Hematopoietic multipotent progenitor cell treated with erythropoietin and hydrocortisone succinate and interleukin-3 and kit ligand, for 4 days (in vitro differentiated cells): ENCODE results near the gene DLX6.
A peak's percentile ranks its signal among the peaks of the same experiment; 100 is the strongest.

Experiments
- DNase-seq: peaks from one replicate; pipeline ENCODE4 v3.0.0-alpha.2; 2015

DLX6 gene

DNA sequence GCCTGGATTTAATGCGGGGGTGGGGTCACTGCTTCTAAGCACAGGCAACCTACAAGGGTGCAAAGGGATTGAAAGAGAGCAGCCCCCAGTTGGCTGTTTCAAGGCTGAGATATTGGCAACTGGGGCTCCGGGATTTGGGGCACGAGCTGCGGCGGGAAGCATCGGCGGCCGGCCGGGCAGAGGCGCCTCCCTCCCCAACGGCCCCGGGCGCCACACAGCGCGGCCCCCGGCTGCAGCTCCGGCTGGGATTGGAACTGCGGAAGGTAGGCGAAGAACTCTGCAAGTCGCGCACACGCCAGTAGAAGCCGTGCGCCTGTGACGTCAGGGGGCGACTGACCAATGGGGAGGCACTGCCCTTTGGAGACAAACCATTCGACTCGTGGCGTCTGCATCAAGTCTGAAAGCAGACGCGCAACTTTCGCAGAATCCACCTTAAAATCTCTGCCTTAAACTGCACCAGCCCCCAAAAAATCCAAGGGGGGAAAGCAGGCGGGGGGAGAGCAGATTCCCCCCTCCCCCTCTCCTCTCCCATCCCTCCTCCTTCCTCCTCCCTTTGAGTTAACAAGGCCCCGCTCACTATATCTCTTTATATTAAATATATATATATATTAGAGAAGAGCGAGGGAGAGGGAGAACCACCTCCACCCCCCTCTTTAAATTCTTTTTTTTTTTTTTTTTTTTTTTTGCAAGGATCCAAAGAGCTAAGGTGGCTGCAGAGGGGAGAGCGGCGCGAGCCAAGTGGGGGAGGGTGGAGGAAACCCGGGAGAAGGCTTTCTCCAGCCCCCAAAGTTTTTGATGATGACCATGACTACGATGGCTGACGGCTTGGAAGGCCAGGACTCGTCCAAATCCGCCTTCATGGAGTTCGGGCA is at the start of gene DLX6:
Gene DLX6, plus strand, starts transcription at position 371 of the 872 bp plus-strand sequence. Its CDS starts 425 bp downstream, at position 796.
- DNase-seq, result peak; percentile 51

DNA sequence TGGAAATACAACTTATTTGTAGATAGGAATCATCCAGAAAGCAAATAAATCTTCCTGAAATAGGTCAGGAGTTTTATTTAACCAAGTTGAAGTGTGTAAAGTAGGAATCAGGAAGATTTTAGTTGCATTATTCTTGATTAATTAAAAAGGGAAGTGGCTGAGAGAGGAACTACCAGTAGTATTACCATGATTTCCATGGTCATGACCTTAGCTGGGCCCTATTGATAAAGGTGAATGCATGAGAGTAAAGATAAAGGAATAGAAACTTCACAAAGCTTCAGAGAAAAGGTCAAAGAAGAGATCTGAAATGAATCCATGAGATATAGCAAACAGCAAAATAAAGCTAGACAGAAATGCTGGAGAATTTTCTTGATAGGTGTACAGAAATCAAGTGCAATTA is 46.2 kb upstream of the DLX6 start:
- DNase-seq, result peak; percentile 4

GRCh38 chr7:96962221-96962885 is 43.0 kb upstream of the DLX6 start:
- DNase-seq, result peak; percentile 41

GRCh38 chr7:96968981-96969380 is 36.4 kb upstream of the DLX6 start:
- no peak for DNase-seq

GRCh38 chr7:96970739-96971138 is 34.6 kb upstream of the DLX6 start:
- no peak for DNase-seq

DNA sequence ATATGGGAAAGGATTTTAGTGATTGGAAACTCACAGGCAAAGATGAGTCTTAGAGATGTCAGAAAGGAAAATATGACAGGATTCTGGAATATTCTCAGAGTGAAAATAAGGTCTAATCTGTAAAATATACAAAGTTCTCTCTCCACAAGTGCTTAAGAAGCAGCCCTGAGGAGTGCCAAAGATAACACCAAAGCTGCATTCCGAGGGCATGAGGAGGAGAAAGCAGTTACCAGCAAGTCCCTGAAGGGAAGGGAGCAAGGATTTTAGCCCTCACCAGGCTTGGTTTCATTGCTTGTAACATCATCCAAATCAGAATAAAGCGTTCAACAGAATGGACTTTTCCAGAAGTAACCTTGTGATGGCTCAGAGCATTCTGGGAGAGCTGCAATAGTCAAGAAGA is 31.4 kb upstream of the DLX6 start:
- DNase-seq, result no peak

DNA sequence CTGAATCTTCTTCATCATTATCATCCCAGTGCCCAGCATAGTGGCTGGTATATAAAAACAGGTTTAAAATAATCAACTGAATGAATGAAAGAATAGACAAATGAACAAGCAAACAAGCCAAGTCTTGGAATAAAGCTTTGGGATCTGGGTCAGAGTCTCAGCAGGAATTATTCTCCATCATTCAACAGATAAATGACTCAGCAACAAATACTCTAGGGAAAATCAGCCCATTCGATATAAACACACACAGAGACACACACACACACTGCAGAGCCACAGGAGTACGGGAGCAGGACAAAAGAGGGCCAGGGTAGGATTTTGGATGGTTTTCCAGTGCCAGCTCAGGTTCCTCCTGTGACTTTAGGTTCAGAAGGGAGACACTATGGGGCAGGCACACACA is 29.2 kb upstream of the DLX6 start:
- DNase-seq, result no peak

DNA sequence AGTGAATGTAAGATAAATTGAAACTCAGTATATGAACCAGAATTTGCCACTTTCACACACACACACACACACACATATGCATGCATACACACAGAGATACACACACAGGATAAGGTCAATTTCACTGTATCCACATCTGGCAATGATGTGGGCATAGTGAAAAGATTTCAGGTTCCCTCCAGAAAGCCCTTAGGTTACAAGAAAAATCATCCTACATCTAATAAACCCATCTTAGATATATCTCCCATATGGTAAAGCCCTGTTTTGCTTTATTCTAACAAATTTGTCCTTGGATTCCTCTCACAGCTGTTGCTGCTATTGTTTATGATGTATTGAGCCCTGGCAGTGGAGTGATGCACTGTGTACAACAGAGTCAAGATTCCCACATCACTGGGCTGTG is 27.9 kb upstream of the DLX6 start:
- no peak for DNase-seq

DNA sequence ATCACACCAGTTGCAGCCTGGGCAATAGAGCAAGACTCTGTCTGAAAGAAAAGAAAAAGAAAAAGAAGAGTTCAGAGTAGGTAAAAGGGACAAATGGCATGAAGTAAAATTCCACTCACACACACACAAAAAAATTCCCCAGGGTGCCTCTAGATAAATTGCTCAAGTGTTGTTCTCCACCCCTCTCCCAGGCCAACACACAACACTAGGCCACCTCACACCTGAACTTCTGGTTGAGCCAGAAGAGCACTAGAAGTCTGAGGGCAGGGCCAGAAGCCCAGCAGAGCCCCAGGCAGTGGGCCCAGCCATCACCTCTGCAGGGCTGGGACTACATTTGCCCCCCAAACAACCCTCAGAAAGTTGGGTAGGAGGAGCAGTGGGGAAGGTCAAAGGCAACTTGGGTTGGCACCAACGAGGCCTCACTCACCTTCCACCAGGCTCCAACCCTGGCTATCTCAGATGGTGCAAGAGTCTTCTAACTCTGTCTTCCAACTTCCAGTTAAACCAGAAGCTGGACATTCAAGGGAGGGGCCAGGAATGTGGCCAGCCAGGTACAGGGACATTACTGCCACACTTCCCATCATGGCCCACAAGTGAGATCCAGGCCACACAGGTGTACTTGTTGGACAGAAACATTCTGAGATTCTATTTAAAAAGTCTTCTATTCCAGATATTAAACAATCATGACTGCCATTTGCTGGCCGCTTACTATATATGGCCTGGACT is 25.6 kb upstream of the DLX6 start:
- DNase-seq, result no peak

DNA sequence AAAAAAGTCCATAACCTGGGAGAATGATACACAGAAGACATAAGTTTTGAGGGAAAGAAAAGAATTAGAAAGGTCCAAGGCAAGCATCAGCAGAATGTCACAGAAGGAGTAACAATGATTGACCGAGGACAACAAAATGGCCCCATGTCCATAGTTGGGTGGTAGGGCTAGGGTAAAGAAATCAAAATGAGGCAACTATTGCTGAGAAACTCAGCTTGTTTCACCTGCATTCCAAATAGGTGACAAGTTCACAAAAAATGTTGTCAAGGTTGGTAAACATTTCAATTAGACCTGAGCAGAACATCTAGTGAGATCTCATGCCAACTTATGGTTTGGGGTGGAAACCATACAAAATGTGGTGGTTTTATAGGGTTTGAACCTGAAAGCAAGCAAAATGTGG is 22.8 kb upstream of the DLX6 start:
- DNase-seq, result no peak

DNA sequence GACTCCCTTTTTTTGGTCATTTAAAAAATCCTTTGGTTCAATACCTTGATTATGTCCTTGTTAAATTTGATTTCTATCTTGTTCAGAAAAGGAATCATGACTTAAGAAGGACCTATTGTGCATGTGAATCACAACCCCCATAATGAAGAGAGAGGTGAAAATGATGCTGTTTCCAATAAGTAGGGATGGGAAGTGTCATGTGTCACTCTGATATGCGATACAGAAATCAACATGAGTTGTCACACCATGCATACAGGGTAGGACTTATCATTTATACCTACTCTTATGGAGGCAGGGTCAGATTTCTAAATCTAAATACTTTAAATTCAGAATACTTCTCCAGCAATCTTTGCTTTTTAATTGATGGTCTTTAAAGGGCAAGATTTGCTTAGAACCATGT is 19.4 kb upstream of the DLX6 start:
- DNase-seq, result no peak

DNA sequence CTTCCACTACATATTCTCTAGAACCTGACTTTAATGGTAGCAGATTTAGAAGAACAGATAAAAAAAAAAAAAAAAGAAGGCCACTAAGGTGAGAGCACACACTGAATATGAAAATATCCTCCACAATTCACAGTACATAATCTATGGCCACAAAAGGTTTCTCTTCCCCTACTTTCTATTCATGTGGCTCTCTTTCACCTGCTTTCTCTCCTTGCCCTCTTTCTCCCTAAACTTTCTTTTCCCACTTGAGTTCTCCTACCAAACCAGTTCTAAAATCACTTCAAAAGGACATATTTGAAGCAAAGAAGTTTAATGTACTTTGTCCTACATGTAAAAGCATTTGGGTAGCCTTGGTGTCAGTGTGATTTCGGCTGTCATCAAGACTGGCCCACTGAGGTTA is 18.5 kb upstream of the DLX6 start:
- no peak for DNase-seq

- DNase-seq, result no peak
Observed at GRCh38 chr7:96987719-96988118, 17.6 kb upstream of the DLX6 start.

DNA sequence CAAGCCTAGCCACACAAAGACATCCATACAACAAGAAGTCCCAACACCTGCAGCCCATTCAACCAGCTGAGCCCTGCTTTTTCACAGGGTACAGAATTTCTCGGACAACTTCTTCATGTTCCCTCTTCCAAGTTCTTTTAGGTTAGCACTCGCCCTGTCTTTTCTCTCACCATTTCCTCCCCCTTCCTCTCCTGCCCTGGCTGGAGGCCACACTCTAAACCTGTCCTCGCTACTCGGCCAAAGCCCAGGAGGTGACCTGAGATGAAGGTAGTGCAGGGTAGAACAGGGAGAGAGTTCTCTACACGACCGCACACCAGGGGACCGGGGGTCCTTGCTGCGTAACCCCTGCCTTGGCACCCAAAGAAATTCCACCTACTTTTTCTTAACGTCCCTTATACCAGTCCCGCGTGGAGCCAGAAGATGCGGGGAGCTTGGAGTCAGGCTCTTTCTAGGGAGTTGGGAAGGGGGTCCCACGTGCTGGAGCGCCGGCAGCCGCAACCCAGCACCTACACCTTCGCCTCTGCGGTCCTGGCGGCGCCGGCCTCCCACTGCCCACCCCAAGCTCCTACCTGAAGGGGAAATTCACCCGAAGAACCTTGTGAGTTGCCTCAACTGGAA is 16.0 kb upstream of the DLX6 start:
- no peak for DNase-seq

DNA sequence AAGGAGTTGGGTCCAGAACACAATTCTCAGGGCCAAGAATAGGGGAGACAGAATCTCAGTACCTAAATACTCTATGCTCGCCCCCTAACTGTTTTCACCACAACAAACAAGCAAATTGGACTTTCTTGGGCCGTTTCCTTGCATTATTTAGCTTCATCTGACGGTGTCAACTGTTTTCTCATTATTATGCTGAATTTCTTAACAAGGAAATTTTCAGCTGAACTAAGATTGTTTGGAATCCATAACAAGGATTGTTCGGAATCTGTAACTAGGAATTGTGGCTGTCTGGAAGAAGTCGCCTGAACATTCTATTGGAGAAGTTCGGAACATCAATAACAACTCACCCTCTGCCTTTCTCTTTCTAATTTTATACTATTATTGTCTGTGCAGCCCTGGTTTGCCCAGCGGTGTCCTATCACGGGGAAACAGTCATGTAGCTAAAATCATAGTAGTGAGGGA is 15.5 kb upstream of the DLX6 start:
- no peak for DNase-seq

GRCh38 chr7:96991546-96992191 is 13.7 kb upstream of the DLX6 start:
- DNase-seq, result no peak

GRCh38 chr7:96992192-96993005 is 13.0 kb upstream of the DLX6 start:
- no peak for DNase-seq

- DNase-seq, result peak; percentile 30
Observed at GRCh38 chr7:96993094-96993865, 12.1 kb upstream of the DLX6 start.

DNA sequence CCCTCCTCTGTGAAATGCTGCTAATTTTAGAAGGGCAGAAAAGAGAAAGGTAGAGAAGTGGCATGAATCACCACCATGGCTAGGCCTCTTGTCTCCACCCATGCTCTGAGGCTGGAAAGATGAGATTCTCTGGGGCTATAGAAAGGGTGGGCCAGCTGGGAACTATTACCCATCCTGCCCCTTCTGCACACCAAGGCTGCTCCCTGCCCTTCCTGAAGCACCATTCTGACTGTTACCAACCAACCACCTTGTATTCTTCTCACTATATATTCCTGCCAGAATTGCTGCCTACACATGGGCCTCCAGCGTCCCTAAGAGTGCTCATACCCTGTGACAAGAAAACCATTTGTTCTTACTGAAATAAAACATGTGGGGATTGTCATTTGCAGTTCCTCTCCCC is 11.4 kb upstream of the DLX6 start:
- DNase-seq, result no peak

DNA sequence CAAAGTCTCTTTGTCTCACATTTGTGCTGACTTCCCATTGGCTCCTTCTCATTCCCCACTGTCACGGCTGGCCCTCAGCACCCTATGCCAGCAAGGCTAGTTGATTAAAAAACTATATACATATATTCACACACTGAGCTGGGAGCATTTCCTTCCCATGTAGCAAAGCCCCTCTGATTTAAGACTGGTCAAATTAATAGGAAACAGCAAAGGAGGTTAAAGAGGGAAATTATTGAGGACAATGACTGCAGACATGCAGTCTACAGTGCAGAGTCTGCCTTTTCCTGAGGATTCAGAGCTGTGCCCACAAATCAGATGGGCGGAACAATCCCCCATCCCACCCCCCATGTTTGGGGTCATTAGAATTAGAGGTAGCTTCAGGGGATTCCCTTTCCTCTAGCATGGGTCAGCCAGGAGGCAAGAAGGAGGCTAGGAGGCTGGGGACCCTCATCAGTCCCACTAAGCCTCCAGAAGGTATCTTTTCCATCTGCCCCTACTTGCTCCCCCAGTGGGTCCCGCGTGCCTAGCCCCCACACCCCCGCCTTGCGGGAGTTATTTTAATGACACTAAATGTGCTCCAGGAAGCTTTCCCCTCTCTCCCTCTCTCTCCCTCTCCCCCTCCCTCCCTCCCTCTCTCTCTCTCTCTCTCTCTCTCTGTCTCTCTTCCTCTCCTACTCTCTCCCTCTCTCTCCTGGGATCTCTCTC is 9.8 kb upstream of the DLX6 start:
- DNase-seq, result no peak
